NCI-H748 (cell line): ENCODE measurements around the gene ATP5PB.

Source experiments
- DNase-seq: peaks from one replicate; lab custom pipeline; 2025; ENCODE audit not compliant: unreplicated experiment; lab: John Stamatoyannopoulos, UW

ATP5PB gene

DNA sequence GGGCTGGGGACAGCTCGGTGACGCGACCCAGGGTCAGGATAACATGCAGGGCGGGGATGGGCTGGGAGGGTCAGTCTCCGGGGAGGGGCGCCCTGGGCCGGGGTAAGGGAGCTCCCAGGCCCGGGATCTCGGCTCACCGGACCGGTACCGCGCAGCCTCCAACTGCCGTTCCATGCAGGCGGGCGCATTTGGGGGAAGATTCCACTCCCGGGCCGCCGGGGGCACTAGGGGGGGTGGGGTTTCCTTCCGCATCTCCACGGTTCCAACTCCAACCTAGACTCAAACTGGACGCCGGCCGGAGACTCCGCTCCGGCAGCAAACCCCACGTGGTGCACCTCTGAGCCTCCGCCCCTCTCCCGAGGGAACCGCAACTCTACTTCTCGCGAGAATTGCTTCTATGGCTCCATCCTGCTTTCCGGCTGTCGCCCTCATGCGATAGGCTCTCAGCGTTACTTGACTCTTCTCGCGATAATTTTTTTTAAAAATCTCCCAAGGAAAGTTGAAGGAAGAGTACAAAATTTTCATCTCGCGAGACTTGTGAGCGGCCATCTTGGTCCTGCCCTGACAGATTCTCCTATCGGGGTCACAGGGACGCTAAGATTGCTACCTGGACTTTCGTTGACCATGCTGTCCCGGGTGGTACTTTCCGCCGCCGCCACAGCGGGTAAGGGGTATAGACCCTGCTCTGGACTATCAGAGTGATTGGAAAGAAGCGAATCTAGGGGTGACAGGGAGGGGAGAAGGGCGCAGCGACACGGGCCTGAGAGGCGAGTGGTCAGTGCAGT is at the start of gene ATP5PB, which contains the start of gene WDR77:
Gene ATP5PB (plus strand): TSS at position 547 of the 785 bp plus-strand sequence. CDS start 78 bp downstream, at position 625.
Gene WDR77 (minus strand): TSS at position 339 of the 785 bp plus-strand sequence. CDS start 87 bp downstream, at position 252.
- peak; percentile 99 for DNase-seq

DNA sequence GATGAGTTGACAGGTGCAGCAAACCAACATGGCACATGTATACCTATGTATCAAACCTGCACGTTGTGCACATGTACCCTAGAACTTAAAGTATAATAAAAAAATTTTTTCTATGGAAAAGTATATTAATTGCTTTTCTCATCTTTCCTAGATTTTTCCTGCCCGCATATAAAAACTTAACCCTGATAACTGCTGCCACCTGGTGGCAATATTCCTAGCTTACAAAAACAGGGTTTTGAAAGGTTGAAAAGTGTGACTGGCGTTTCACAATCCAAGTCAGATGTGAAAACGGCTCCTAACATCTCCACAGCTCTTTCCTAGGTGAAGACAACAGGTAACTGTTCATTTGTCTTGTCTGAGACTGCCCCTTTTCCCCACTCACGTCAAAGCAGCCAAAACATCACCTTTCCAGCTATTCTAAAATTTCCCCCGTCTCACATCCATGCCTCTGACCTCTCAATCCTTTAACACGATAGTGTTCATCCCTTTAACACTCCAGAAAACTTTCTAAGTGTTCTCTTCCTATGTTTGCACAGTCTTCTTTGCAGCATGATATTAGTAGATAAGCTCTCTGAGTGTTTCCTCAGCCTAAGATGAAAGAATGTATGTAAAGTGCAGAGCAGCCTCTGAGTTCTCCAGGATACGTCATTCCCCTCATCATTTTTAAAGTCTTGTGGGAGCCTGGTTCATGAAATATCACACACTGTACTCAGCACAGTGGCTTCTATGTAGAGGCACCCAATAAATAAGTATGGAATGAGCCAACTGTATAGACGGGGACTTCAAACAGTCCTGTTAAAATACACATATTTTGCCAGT is 49.3 kb upstream of the ATP5PB start:
- peak; percentile 49 for DNase-seq

- DNase-seq: no peak
Observed at GRCh38 chr1:111402083-111402482, 47.2 kb upstream of the ATP5PB start.

DNA sequence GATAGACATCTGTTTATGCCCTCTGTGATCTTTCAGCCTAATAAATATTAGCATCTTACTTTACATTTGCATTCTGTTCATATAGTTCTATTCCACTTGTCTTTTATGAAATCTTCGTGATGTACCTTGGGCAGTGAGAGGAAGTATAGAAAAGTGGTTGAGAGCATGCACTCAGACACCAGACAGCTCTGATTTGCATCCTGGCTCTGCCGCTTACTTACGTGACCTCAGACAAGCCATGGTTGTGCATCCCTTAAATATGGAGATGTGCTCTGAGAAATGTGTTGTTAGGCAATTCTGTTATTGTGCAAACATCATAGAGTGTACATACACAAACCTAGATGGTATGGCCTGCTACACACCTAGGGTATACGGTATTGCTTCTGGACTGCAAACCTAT is 44.7 kb upstream of the ATP5PB start:
- DNase-seq: no peak

- DNase-seq: peak; percentile 11
Observed at GRCh38 chr1:111406321-111406768, 42.9 kb upstream of the ATP5PB start.

GRCh38 chr1:111407301-111407700 is 42.0 kb upstream of the ATP5PB start:
- DNase-seq: no peak

DNA sequence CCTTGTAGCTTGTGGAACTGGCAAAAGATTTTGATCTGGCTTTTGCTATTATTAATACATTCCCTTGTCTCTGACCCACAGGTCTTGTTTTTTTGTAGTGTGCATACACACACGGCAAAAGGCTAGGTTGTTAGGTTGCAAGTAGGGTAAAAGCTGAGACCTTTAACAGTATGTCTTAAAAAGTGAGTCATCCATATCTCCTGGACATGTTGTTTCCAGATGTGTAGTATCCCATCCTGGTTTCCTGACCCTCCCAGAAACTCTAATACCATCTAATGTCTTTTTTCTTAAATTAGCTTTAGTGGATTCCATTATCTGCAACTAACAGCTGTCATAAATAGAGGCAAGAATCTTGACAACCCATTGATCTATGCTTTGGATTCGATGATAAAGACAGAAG is 36.4 kb upstream of the ATP5PB start:
- DNase-seq: no peak

DNA sequence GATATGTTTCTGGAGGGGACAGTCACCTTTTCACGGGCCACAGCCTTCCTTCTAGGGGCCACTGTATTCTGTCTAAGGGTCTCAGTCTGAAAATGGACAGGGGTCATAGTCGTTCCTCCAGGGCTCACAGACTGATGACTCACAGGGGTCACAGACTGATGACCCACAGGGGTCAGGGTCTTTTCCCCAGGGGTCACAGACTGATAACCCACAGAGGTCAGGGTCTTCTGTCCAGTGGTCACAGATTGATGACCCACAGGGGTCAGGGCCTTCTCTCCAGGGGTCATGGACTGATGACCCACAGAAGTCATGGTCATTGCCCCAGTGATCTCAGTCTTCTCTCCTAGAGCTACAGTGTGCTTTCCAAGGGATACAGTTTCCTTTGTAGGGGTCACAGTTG is 34.5 kb upstream of the ATP5PB start:
- DNase-seq: no peak

DNA sequence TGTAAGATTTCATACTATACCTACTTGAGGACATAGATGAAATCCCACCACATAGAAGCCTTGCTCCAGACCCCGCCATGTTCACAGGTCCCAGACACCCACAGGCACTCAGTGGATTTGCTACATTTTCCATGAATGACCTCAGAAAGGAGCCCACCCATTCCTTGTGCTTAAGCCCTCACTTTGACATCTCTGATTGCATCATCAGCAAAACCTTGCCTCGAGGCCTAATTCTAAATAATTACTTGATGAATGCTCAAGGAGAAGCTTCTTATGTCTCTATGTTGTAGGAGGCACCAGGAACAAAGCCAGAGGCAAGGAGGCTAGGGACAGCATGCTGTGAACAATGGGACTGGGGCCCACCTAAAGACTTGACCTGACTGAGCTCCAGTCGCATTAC is 33.8 kb upstream of the ATP5PB start:
- no peak for DNase-seq

DNA sequence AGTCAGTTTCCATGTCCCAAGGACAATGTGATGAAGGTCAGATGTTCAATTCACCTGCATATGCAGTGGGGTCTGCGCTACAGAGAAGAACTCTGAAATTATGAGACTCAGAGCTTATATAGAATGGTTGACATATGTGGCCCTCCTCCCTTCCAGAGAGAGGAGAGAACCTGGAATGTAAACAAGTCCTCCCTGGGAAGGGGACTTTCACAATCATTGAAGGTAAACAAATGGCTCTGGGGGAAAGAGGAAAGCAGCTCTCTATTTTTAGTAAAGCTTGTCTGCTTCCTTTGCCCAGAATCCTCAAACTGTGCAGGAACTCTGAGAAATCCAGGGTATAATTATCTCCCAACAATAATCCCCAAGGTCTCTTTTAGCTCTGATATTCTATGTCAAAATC is 31.5 kb upstream of the ATP5PB start:
- no peak for DNase-seq

- no peak for DNase-seq
Observed at GRCh38 chr1:111419037-111419436, 30.2 kb upstream of the ATP5PB start.

DNA sequence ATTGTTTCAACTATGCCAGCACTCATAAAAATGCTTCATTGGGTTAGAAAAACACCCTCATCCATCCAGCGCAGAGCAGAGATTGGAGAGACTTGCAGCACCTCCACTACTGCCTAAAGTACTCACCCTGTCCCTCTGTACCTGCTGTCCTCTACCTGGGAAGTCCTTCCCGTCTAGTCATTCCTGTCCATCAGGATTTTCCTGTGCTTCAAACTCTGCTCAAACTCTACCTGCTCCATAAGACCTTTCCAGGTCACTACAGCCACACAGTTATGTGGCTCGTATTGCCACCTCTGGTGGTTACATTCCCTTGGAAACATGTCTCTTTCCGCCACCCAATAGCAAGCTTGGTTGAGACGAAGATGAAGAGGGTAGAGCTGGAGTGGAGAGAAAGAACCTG is 28.9 kb upstream of the ATP5PB start:
- DNase-seq: no peak

DNA sequence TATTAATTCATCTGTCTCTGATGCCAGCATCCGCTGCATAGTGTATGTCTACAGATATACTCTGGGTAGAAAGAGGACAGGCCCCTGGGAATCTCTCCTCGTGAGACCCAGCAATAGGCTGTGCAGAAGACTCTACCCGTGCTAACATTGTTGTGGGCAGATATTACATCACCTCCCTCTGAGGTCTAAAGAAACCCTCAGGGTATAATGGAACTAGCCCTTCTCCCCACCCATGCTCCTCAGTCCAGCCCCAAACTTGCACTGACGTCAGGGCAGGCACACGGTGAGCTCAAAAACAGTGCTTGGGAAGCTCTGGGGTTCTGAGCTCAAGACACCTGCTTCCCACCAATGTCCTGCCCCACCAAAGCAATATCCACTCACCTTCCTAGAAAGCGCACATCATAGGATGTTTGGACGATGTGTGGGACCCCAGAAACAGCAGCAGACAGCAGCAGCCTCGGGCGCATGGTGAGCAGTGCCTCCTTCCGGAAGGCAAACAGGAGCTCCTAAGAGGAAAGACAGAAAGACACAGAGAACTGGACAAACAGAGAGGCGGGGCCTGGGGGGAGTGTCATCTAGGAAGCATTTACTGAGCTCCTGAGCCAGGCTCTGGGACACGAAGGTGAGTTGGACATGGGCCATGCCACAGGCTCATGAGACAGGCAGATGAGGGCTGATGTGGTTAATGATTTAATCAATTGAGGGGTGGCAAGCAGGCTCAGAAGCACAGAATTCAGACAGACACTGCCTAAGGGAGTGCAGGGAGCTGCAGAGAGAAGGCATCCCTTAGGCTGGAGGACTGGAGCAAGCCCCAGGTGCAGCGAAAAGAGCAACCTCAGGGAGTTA is 26.5 kb upstream of the ATP5PB start:
- peak; percentile 9 for DNase-seq

- no peak for DNase-seq
Observed at GRCh38 chr1:111424281-111424680, 25.0 kb upstream of the ATP5PB start.

GRCh38 chr1:111436726-111437125 is 12.5 kb upstream of the ATP5PB start:
- DNase-seq: no peak

- no peak for DNase-seq
Observed at GRCh38 chr1:111439461-111440351, 9.6 kb upstream of the ATP5PB start.

DNA sequence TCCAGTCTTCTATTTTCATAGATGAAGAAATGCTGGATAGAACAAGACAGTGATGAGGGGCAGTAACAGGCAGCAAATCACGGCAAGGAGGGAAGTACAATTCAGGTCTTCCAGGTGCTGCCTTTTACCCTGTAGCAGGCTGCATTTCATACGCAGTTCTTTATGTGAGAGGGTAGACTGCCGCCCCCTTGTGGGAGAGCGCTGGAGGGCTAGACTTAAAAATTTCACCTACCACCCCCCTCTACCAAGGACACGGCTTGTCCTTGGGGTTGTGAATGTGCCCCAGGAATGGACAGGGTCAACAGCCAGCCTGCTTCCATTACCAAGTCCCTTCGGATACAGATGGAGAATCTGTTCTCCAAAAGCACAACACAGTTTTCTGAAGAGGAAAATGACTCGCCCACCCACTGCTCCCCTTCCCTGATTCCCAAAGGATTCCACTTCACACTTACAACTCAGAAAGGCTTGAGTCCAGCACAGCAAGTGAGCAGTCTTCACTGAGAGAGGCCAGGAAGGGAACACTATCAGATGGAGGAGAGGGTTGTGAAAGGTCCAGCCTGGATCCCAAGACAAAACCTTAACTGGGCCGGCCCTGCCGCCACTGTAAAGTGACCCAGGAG is 7.6 kb upstream of the ATP5PB start:
- DNase-seq: no peak

- DNase-seq: no peak
Observed at GRCh38 chr1:111442457-111442856, 6.8 kb upstream of the ATP5PB start.

- no peak for DNase-seq
Observed at GRCh38 chr1:111444031-111444430, 5.2 kb upstream of the ATP5PB start.

DNA sequence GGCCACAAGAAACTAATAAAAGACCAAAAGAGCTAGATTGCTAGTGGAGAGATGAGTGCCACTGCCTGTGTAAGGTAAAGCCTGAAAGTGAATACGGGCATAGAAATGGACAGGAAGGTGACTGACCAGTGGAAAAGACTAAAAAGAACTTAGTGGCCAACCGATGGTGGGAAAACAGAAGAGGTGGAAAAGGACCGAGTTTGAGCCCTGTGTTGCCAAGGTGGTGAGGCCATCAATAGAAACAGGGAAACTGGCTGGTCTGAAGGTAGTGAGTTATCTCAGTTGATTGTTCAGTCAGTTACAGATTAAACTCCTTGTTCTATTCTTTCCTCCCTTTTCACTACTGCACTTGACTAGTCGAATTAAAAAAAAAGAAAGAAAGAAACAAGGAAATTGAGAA is 2.7 kb upstream of the ATP5PB start:
- DNase-seq: no peak
